ENCODE results near the gene GLIS1.

Gene GLIS1

DNA sequence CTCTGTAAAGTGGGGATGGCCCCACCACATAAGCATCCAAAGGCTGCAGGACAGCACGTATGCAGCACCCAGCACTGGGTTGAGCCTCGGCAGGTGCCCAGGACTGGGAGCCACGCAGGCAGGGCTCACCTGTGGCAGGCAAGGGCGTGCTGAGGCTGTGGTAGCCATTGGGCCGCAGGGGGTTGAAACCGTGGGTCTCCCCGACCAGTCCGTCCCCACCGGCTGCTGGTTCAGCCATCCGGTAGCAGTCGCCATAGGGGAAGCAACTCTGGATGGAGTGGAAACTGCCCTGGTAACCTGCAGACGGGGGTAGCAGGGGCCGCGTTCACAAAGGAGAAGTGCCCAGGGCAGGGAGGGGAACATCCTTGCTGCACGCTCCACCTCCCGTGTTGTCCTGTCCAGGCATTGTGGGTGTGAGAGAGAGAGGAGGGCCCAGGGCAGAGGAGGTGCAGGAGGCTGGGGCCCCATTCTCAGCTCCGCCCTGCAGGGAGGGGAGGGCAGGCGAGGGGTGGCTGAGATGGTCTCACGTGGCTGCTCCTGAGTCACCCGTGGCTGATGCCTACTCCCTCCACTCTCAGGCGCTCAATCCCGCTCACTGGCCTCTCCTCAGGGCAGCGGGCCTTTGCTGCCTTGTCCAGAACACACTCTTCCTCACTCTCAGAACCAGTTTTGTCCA lies 229.8 kb downstream of the GLIS1 start:
- no peak for DNase-seq (ENCODE audit: low spot score)

DNA sequence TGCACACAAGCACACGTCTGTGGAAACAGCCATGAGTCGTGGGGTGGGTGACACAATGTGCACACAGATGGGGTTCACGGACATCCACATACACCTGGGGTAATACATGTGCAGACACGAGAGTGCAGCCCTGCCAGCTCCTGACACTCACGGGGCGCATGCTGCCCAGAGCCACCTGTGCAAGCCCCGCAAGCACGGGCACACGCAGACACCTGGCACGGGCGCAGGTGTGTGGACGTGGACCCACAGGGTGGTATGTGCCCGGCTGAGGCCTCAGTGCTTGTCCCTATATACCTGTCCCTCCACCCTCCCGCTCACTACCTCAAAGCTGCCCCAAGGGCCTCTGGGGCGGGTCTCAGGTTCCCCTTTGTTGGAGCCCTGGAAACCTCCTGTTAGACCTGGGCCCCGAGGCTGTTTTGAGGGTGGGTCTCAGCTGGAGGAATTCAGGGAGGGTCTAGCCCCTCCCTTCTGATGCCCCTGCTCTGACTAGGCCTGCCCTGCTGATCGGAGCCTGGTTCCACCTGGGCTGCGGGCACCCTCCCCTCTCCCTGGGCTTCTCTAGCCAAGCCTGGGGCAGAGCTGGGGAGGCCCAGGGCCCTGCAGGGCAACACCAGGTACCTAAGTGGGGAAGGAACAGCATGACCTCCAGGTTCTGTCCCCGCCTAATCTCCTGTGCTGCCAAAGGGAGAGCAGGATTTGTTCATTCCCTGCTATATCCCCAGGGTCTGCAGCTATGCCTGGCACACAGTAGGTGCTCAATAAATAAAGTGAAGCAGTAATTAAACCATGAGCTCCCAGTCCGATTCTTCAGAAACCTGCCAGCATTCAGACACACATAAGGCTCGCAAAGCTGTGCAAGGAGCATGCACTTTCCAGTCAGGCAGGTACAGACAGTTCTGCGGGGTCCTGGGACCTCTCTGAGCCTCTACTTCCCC lies 230.6 kb downstream of the GLIS1 start:
- no peak for DNase-seq (ENCODE audit: low spot score)

DNA sequence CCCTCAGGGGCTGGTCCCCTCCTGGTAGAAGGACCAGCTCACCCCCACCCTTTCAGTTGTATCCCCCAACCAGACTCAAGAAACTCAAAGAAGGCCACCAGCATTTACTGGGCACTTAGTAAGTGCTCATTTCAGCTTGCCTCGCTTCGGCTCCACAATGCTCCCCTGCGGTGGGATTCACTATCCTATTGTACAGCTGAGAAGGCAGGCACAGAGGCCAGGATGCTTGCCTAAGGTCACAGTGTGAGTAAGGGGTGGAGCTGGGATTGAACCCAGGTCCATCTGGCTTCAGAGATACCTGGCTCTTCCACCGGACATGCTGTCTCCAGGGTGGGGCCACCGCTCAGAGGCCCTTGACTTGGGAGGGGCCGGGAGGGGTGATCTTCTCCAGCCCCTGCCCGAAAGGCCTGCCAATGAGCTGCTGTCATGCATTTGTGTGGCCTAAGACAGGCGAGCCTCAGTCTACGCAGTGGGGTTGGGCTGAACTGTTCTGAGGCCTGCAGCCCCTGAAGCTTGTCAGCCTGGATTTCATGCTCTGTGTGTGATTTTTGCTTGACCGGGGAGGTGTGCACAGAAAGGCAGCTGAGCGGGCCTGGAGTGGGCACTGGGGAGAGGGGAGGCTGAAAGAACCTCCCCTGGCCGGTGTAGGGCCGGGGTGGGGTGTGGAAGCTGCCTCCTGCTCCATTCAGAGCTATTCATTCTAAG lies 231.7 kb downstream of the GLIS1 start:
- DNase-seq (ENCODE audit: low spot score) = no peak

DNA sequence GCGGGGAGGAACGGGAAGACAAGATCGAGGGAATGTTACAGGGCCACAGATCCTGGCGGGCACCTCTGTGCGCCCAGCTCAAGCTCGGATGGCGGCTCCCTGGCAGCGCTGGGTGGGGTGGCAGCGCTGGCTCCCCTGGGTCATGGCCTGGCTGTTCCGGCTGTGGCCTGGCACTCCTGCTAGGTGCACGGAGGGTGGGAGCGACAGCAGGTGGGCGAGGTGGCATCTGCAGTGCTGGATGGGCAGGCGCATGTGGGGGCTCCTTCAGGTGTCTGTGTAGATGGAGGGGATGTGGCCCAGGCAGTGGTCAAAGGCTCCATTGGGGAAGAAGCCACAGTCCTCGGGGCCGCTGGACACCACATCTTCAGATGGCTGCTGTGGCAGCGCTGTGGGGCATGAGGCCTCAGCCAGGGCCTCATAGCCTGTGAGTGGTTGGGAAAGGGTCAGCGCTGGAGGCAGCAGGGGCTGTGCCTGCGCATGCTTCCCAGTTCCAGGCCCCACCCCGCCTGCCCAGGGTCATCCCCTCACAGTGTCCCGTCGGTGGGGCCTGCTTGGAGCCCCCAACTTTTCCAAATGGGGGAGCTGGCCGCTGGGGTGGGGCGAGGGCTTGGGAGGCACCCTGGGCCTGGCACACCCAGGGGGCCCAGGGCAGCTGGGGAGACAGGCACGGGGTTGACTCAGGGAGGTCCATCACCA lies 232.5 kb downstream of the GLIS1 start:
- no peak for DNase-seq (ENCODE audit: low spot score)

DNA sequence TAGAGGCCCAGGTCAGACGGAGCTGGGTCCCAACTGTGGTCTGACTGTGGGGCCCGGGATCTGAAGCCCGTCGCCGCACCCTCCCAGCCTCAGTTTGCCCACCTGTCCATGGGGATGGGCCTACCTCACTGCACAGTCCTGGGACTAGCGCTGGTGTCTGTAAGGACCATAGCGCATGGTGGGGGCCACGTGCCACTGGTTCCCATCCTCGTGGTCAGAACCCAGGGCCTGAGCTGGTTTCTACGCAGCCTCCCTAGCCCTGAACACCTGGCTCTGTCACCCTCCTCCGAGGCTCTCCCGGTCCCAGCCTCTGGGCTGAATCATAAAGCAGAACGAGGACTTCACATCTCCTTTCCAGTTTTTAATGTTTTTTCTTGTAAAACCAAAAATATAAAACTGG lies 233.1 kb downstream of the GLIS1 start:
- no peak for DNase-seq (ENCODE audit: low spot score)

DNA sequence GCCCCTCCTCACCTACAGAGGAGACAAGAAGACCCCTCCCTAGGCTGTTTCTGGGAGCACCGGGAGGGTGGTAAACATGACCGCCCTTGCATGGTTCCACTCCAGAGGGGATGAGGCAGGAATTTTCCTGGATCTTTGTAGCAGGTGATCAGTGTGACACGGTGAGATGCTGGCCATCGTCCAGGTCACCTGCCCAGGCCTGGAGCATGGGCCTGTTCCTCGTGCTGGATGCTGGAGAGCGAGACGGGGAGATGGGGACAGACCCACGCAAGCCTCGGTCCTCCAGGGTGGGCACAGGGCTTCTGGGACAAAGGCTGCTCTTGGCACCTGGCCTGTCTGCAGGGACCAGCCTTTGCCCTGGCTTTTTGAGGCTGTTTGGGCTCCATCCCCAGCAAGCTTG lies 233.6 kb downstream of the GLIS1 start:
- no peak for DNase-seq (ENCODE audit: low spot score)

DNA sequence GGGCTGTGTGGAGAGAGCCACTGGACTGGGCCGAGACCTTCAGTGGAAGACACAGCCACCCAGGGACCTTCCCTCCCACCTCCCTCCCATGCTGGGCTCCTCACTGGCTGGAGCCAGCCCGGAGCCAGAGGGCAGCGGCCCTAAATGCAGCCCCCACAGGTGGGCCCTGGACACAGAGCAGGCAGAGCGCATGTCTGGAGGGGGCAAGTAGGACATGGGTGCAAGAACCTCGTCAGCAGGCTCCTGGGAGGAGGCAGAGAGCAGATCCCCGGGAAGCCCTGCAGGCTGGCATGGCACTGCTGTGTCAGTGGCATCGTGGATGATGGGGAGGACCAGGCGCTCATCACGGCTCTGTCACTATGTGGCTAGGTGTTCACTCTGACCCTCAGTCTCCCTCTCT lies 234.1 kb downstream of the GLIS1 start:
- DNase-seq (ENCODE audit: low spot score) = no peak

DNA sequence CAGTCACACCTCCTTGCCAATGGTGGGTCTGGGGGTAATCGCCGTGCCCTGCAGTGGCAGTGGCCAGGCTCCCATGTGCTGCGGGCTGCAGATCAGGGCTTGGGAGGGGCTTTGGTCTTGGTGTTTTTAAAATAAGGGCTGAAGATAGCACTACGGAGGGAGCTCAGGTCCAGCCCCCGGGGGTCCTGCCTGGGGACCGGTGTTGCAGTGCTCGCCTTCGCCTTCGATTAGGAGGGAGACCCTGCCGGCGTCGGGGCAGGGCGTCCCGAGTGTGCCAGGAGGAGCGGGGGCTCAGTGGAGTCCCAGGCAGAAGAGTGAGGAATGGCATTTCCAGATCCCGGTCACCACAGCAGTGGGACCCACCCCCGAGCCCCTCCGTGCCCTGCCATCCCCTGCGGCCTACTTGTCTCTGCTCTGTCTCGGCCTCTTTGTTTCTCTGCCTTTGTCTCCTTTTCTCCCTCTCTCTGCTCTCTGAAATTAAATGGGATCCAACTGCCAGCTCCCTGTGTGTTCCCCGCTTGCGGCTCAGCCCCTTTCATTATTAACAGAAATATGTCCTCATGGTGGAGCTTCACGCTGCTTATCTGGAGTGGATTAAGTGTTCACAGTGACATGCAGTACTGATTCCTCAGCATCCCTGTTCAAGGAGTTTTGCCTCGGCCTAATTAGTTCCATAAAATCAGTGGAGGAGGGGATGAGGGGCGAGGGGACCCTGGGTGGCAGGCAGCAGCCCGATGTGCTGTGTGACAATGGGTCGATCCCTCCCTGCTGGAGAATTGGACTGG lies 235.3 kb downstream of the GLIS1 start:
- DNase-seq (ENCODE audit: low spot score) = no peak

DNA sequence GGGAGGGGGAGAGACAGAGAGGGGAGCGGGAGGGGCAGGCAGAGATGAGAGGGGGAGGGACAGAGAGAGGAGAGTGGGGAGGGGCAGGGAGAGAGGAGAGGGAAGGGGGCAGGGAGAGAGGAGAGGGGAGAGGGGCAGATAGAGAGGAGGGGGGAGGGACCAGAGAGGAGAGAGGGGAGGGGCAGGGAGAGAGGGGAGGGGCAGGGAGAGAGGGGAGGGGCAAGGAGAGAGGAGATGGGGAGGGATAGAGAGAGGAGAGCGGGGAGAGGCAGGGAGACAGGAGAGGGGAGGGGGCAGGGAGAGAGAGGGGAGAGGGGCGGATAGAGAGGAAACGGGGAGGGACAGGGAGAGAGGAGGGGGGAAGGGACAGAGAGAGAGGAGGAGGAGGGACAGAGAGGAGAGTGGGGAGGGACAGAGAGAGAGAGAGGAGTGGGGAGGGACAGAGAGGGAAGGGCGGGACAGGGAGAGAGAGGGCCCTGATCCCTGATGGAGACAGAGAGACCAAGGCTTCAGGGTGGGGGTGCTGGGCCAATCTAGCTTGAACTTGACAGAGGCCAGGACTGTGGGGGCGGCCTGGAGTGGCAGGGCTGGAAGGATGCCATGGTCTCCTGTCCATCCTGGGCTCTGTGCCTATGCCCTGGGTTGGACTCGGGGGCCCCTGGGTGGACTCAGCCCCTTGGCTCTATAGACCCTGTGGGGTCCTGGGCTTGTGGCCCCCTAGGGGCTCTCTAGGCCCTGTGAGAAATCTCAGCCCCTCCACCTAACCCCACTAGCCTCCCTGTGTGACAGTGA lies 236.1 kb downstream of the GLIS1 start:
- no peak for DNase-seq (ENCODE audit: low spot score)

DNA sequence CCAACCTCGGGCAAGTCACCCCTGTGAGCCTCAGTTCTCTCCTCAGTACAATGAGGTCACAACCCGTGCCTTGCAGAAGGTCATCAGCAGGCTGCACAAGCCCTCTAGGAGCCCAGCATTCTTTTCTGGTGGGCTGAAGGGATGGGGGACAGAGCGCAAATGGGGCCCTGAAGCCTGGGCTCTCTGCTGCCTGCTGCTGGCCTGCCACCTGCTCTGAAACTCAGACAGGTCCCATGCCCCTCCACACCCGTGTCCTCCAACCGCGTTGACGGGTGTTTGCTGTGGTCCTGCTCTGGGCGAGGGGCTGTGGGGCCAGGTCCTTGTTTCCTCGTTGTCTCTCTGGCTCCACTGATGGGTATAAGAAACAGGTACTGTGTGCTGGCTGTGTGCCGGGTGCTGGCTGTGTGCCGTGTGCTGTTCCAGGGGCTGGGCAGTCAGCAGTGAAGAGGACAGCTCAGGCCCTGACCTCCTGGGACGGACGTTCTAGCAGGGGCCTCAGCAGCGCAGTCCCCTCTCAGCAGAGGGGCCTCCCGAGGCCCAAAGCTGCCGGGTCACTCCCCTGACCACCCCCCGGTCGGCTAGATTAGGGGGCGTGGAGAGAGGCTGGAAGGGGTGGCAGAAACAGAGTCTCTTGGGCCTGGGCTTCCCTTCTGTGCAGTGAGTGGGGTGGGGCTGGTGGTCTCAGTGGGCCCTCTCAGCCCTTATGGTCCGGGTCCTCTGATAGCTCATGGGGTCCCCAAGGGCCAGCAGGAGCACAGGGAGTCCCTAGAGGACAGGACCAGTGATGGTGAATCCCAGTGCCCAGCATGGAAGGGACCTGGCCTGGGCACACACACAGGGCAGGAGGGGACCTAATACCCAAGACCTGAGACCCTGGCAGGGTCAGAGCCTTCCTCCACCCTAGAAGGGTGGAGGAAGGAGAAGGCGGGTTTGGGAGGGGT lies 237.6 kb downstream of the GLIS1 start:
- DNase-seq (ENCODE audit: low spot score) = no peak

DNA sequence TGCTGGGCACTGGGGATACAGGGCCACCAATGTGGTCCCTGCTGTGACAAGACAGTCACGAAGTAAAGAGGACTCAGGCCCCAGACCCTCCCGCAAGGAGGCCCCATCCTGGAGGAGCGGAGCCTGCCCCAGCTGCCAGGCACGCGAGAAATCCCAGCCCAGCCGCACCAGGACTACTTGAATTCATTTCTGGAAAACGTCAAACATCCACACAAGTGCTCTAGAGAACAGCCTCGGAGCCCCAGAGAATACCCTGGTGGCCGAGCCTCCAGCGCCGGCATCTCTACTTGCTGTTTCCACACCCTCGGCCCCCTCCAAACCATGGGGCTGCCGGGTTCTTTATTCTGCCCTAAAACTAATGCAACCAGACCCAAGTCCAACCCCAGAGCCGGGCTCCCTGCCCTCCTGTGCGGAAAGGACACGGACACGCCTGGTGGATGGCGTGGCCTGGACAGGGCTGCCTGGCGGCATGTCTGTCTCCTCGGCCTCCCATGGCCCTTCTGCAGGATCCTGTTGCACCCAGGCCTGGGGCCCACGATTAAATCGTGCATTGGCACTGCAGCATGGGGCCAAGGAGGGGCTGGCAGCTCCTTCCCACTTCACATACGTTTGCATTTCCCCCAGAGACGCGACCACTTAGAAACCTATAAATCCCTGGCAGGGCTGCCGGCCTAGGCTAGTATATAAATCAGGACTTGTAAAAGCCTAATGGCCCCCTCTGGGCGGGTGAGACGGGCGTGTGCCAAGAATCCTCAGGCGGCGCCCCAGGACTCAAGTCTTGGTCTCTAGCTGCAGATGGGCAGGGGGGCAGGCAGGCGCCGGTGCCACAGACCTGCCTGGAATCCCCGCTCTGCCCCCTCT lies 238.5 kb downstream of the GLIS1 start:
- DNase-seq (ENCODE audit: low spot score) = no peak

DNA sequence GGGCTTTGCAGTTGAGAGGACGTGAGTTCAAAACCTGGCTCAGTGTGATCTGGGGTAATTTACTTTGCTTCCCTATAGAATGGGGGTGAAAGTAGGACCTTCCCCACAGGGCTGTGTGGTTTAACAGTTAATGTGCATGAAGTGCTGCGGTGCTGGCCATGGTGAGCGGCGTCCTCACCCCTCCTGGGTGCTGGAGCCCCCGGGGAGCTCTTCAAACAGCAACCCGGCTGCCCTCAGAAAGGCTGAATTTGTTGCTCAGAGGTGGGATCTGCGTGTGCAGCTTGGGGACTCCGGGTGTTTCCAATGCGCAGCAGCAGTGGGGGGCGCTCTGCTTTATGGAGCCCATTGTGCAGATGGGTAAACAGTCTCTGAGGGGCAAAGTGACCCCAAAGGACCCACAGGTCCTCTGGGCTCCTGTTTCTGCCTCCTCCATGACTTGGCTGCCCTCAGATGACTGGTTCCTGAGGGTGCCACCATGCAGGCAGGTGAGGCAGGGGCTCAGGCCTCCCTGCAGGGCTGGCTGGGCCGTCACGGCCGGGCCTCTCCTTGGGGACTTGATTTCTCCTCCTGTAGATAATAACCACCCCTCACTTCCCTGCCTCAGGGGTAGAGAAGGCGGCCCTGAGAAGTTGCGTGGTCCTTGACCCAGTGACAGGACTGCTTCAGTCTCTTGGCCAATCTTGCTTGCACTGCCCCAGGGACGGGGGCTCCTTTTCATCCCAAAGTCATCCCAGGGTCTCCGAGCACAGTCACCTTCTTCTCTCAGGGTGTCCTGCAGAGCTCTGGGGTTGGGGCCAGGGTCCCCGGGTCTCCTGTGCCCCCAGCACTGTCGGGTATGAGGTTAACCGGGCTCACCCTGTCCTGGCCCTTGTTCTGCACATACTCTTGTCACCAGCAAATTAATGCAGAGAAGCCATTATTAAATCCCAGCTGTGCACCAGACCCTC lies 239.4 kb downstream of the GLIS1 start:
- DNase-seq (ENCODE audit: low spot score) = no peak

DNA sequence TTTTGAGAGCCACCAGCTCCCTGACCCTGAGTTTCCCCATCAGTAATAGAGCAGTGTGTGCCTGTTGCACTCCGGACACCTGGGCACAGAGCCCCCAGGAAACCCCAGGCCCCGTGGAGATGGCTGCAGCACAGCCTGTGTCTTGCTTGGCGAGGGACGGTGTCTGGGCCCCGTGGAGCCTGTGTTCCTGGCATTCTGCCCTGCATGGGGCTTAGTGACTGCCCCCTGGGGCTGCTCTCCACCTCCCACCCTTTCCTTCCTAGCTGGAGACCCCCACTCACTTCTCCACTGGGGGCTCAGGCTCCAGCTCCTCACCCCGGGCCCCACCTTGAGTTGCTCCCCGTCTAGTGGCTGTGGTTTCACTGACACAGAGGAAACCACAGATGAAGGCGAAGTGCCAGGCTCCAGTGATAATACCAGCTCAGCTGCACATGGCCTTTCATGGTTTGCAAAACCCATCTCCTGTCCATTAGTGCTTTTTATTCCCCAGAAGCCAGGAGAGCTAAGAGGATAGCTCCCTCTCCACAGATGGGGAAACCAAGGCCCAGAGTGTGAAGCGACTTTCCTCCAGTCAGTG lies 240.3 kb downstream of the GLIS1 start:
- DNase-seq (ENCODE audit: low spot score) = no peak

DNA sequence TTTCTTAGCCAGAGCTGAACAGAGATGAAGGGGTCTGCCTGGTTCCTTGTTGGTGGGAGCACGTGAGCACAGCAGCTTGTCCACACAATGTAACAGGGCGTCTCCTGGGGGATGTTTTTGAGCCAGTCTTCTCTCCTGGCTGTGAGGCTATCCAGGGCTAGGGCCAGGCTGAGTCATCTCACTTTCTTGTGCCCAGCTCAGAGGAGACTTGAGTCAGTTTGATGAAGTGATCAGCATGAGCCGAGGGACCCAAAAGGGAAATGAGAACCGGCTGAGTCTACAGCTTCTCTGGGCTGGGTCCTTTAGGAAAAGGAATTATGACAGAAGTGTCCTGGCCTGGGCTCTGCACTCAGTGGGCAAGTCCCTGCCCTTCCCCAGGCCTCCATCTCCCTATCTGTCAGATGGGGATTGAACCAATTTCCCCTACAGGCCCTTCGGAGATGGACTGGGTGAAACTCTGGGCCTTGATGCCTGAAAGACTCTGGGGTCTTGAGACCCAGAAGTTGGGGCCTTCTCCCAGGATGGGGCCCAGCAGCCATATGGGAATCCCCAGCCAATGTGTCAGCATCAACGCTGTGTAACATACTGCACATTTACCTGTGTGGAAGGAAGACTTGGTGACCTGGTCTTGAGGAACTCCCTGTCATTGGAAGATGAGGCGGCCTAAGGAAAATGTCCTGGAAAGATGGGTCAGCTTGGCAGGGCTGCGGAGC lies 243.2 kb downstream of the GLIS1 start:
- no peak for DNase-seq (ENCODE audit: low spot score)

DNA sequence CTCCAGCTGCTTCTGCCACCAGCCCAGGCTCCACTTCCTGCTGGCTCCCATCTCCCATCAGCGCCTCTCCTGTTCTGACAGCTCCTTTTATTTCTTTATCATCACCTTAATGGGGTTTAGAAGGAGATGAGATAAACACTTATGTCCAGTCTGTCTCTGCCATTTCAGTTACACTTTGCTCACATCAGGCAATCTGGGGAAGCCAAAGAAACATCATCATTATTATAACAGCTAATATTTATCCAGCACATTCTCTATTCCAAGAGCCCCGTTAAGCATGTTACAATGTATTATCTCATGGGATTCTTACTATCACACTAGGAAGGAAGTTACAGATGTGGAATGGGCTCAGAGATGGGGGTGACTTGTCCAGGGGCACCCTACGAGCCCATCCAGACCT lies 248.6 kb downstream of the GLIS1 start:
- no peak for DNase-seq (ENCODE audit: low spot score)

DNA sequence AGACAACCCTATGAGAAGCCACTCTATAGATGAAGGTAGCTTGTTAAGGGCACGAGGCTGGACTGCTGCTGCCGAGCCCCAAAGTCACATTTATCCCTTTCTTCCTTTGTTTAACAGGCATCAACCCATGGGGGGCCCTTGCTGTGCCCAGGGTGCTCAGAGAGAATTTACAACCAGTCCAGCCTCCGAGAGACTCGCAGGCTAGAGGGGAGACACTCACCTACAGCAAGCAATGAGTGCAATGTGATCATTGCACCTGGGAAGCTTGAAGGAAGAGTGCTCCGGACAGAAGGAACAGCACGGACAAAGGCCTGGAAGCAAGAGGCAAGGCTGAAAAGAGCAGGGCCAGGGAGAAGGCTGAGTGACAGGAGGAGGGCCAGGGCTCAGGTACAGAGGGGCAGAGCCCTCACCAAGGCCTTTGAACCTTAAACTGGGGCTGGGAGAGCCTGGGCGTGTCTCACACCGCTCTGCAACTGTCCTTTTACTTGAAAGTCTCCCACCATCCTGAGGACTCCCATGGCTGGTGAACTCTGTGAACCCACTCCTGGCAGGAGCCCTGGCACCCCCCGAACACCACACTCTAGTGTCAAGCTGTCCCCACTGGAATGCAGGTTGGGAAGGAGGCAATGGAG lies 252.5 kb downstream of the GLIS1 start:
- no peak for DNase-seq (ENCODE audit: low spot score)
